C4-2B (cell line): ENCODE results near the gene MAGEF1.

Source experiments
- ZFX ChIP-seq: fragments of 450-650 bp; IDR thresholded peaks from 2 replicates; pipeline ENCODE4 v1.6.1; 2017
- TF ChIP-seq, protein P1 (sequence below): fragments of 450-650 bp; conservative IDR thresholded peaks from 2 replicates; pipeline ENCODE4 v1.5.1; 2017; ENCODE audit warnings: mild to moderate bottlenecking

DNA sequence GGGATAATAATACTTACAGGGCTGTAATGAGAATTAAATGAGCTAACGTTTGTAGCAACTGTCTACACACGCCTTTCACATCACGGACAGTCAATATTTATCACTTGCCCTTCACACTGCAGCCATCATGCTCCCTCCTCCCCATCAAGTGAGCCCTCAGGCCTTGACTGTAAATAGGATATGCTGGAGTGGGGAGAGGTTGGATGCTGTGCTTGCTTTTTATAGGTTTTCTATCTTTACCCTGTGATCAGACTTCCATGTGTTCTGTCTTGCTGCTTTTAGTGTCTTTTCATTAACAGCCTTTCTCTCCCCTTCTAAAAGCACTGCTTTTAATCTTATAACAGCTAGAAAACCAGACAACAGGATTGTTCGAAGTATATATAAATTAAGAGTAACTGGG is 12.8 kb upstream of the MAGEF1 start:
- TF ChIP-seq, protein P1, sequence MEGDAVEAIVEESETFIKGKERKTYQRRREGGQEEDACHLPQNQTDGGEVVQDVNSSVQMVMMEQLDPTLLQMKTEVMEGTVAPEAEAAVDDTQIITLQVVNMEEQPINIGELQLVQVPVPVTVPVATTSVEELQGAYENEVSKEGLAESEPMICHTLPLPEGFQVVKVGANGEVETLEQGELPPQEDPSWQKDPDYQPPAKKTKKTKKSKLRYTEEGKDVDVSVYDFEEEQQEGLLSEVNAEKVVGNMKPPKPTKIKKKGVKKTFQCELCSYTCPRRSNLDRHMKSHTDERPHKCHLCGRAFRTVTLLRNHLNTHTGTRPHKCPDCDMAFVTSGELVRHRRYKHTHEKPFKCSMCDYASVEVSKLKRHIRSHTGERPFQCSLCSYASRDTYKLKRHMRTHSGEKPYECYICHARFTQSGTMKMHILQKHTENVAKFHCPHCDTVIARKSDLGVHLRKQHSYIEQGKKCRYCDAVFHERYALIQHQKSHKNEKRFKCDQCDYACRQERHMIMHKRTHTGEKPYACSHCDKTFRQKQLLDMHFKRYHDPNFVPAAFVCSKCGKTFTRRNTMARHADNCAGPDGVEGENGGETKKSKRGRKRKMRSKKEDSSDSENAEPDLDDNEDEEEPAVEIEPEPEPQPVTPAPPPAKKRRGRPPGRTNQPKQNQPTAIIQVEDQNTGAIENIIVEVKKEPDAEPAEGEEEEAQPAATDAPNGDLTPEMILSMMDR: no peak
- TF ChIP-seq ZFX: no peak
